ENCODE data around the gene TTLL9.
A peak's percentile ranks its signal among the peaks of the same experiment; 100 is the strongest.

Gene TTLL9

GRCh38 chr20:31883829-31884228 is 13.4 kb downstream of the TTLL9 start:
- no peak overlapping the region for H3K4me2 ChIP-seq (ENCODE audit: low read length)
- no peaks in the 10 kb centered on the region for H3K36me3 ChIP-seq (ENCODE audit: control insufficient read depth in 1 of 2, insufficient read depth in 2 of 2, low read length in 2 of 2)
- H3K27me3 ChIP-seq (ENCODE audit: insufficient read depth, low read length) = no peaks in the 10 kb centered on the region
- no peak overlapping the region for H3K4ac ChIP-seq (ENCODE audit: low read depth, low read length)
- H3K4me3 ChIP-seq (ENCODE audit: low read depth, low read length) = no peak overlapping the region
- no peak overlapping the region for H3K14ac ChIP-seq (ENCODE audit: low read length)
- H4K12ac ChIP-seq (ENCODE audit: low read depth, low read length) = no peak overlapping the region
- H3K23ac ChIP-seq (ENCODE audit: low read length) = no peak overlapping the region
- H3K79me1 ChIP-seq (ENCODE audit: low read length) = peaks cover 6% of the 10 kb centered on the region
- DNase-seq = peak in 1 of 2 donors; percentile 22
- no peaks in the 10 kb centered on the region for H3K79me2 ChIP-seq (ENCODE audit: control insufficient read depth, insufficient read depth, low read length, poor library complexity)
- no peak overlapping the region for H2AK5ac ChIP-seq (ENCODE audit: low read length)
- no peak overlapping the region for H3K9ac ChIP-seq (ENCODE audit: low read length)
- H4K8ac ChIP-seq (ENCODE audit: low read depth, low read length) = no peak overlapping the region
- H3K27ac ChIP-seq (ENCODE audit: low read depth, low read length) = no peak overlapping the region
- peaks cover 0 to 4% of the 10 kb centered on the region in 2 experiments for H3K4me1 ChIP-seq (ENCODE audit: control insufficient read depth in 1 of 2, insufficient read depth in 2 of 2, low read length in 2 of 2)
- no peaks in the 10 kb centered on the region for H3K9me3 ChIP-seq (ENCODE audit: insufficient read depth, low read depth, low read length)
- no peak overlapping the region for H4K91ac ChIP-seq (ENCODE audit: low read depth, low read length)
- no peak overlapping the region for H3K18ac ChIP-seq (ENCODE audit: low read length)
- H2AFZ ChIP-seq (ENCODE audit: insufficient read depth, low read length, poor library complexity) = no peak overlapping the region
- no peak overlapping the region for H2BK5ac ChIP-seq (ENCODE audit: low read depth, low read length, poor library complexity)
- no peak overlapping the region for H2BK120ac ChIP-seq (ENCODE audit: insufficient read depth, low read length, poor library complexity)
- no peak overlapping the region for H2BK12ac ChIP-seq (ENCODE audit: low read length)

GRCh38 chr20:31890646-31891045 is 20.2 kb downstream of the TTLL9 start:
- Histone ChIP-seq H3K14ac (ENCODE audit: low read length) (no peak overlapping the region), H3K27me3 (ENCODE audit: insufficient read depth, low read length) (no peaks in the 10 kb centered on the region), H3K9me3 (ENCODE audit: insufficient read depth, low read depth, low read length) (no peaks in the 10 kb centered on the region), H3K4me2 (ENCODE audit: low read length) (no peak overlapping the region), H2BK120ac (ENCODE audit: insufficient read depth, low read length, poor library complexity) (no peak overlapping the region), H3K23ac (ENCODE audit: low read length) (no peak overlapping the region), H4K8ac (ENCODE audit: low read depth, low read length) (no peak overlapping the region), H2BK5ac (ENCODE audit: low read depth, low read length, poor library complexity) (no peak overlapping the region), H4K91ac (ENCODE audit: low read depth, low read length) (no peak overlapping the region), H3K36me3 (ENCODE audit: control insufficient read depth in 1 of 2, insufficient read depth in 2 of 2, low read length in 2 of 2) (no peaks in the 10 kb centered on the region), H2AFZ (ENCODE audit: insufficient read depth, low read length, poor library complexity) (no peak overlapping the region), H3K18ac (ENCODE audit: low read length) (no peak overlapping the region), H3K9ac (ENCODE audit: low read length) (no peak overlapping the region), H3K4me1 (ENCODE audit: control insufficient read depth in 1 of 2, insufficient read depth in 2 of 2, low read length in 2 of 2) (no peaks in the 10 kb centered on the region), H2BK12ac (ENCODE audit: low read length) (no peak overlapping the region), H3K4me3 (ENCODE audit: low read depth, low read length) (no peak overlapping the region), H3K79me2 (ENCODE audit: control insufficient read depth, insufficient read depth, low read length, poor library complexity) (no peaks in the 10 kb centered on the region), H2AK5ac (ENCODE audit: low read length) (no peak overlapping the region), H3K4ac (ENCODE audit: low read depth, low read length) (no peak overlapping the region), H3K27ac (ENCODE audit: low read depth, low read length) (no peak overlapping the region), H4K12ac (ENCODE audit: low read depth, low read length) (no peak overlapping the region), H3K79me1 (ENCODE audit: low read length) (no peaks in the 10 kb centered on the region)
- no CpG with 5 or more reads among the region's 8 CpGs for WGBS (ENCODE audit: extremely low coverage, insufficient coverage, insufficient read length)
- DNase-seq = no peak

- no peaks in the 10 kb centered on the region for H3K36me3 ChIP-seq (ENCODE audit: control insufficient read depth in 1 of 2, insufficient read depth in 2 of 2, low read length in 2 of 2)
- no peak overlapping the region for H2BK120ac ChIP-seq (ENCODE audit: insufficient read depth, low read length, poor library complexity)
- H3K79me1 ChIP-seq (ENCODE audit: low read length) = no peaks in the 10 kb centered on the region
- no peak overlapping the region for H2BK12ac ChIP-seq (ENCODE audit: low read length)
- no peak overlapping the region for H3K18ac ChIP-seq (ENCODE audit: low read length)
- no peaks in the 10 kb centered on the region for H3K9me3 ChIP-seq (ENCODE audit: insufficient read depth, low read depth, low read length)
- H3K23ac ChIP-seq (ENCODE audit: low read length) = no peak overlapping the region
- DNase-seq = peak; percentile 40 to 49
- H3K27me3 ChIP-seq (ENCODE audit: insufficient read depth, low read length) = no peaks in the 10 kb centered on the region
- no peak overlapping the region for H3K14ac ChIP-seq (ENCODE audit: low read length)
- H3K4ac ChIP-seq (ENCODE audit: low read depth, low read length) = no peak overlapping the region
- H3K4me3 ChIP-seq (ENCODE audit: low read depth, low read length) = no peak overlapping the region
- H3K27ac ChIP-seq (ENCODE audit: low read depth, low read length) = no peak overlapping the region
- H4K8ac ChIP-seq (ENCODE audit: low read depth, low read length) = no peak overlapping the region
- no peaks in the 10 kb centered on the region for H3K79me2 ChIP-seq (ENCODE audit: control insufficient read depth, insufficient read depth, low read length, poor library complexity)
- H3K4me2 ChIP-seq (ENCODE audit: low read length) = no peak overlapping the region
- no peak overlapping the region for H2AFZ ChIP-seq (ENCODE audit: insufficient read depth, low read length, poor library complexity)
- WGBS (ENCODE audit: extremely low coverage, insufficient coverage, insufficient read length) = no CpG with 5 or more reads among the region's 8 CpGs
- no peaks in the 10 kb centered on the region for H3K4me1 ChIP-seq (ENCODE audit: control insufficient read depth in 1 of 2, insufficient read depth in 2 of 2, low read length in 2 of 2)
- H2BK5ac ChIP-seq (ENCODE audit: low read depth, low read length, poor library complexity) = no peak overlapping the region
- H4K91ac ChIP-seq (ENCODE audit: low read depth, low read length) = no peak overlapping the region
- no peak overlapping the region for H2AK5ac ChIP-seq (ENCODE audit: low read length)
- H4K12ac ChIP-seq (ENCODE audit: low read depth, low read length) = no peak overlapping the region
- no peak overlapping the region for H3K9ac ChIP-seq (ENCODE audit: low read length)
Observed at GRCh38 chr20:31894980-31895675, 24.7 kb downstream of the TTLL9 start.

GRCh38 chr20:31896049-31896448 is 25.6 kb downstream of the TTLL9 start:
- H3K79me1 ChIP-seq (ENCODE audit: low read length) = no peaks in the 10 kb centered on the region
- no peak overlapping the region for H3K14ac ChIP-seq (ENCODE audit: low read length)
- no peaks in the 10 kb centered on the region for H3K79me2 ChIP-seq (ENCODE audit: control insufficient read depth, insufficient read depth, low read length, poor library complexity)
- WGBS (ENCODE audit: extremely low coverage, insufficient coverage, insufficient read length) = no CpG with 5 or more reads among the region's 9 CpGs
- no peak for DNase-seq
- H3K23ac ChIP-seq (ENCODE audit: low read length) = no peak overlapping the region
- no peaks in the 10 kb centered on the region for H3K27me3 ChIP-seq (ENCODE audit: insufficient read depth, low read length)
- H4K12ac ChIP-seq (ENCODE audit: low read depth, low read length) = no peak overlapping the region
- H3K36me3 ChIP-seq (ENCODE audit: control insufficient read depth in 1 of 2, insufficient read depth in 2 of 2, low read length in 2 of 2) = no peaks in the 10 kb centered on the region
- H2BK12ac ChIP-seq (ENCODE audit: low read length) = no peak overlapping the region
- no peak overlapping the region for H2BK120ac ChIP-seq (ENCODE audit: insufficient read depth, low read length, poor library complexity)
- H2BK5ac ChIP-seq (ENCODE audit: low read depth, low read length, poor library complexity) = no peak overlapping the region
- no peak overlapping the region for H3K4ac ChIP-seq (ENCODE audit: low read depth, low read length)
- H3K4me1 ChIP-seq (ENCODE audit: control insufficient read depth in 1 of 2, insufficient read depth in 2 of 2, low read length in 2 of 2) = no peaks in the 10 kb centered on the region
- H2AK5ac ChIP-seq (ENCODE audit: low read length) = no peak overlapping the region
- no peak overlapping the region for H2AFZ ChIP-seq (ENCODE audit: insufficient read depth, low read length, poor library complexity)
- no peak overlapping the region for H3K27ac ChIP-seq (ENCODE audit: low read depth, low read length)
- no peak overlapping the region for H3K4me3 ChIP-seq (ENCODE audit: low read depth, low read length)
- H4K8ac ChIP-seq (ENCODE audit: low read depth, low read length) = no peak overlapping the region
- H3K18ac ChIP-seq (ENCODE audit: low read length) = no peak overlapping the region
- H3K4me2 ChIP-seq (ENCODE audit: low read length) = no peak overlapping the region
- no peak overlapping the region for H3K9ac ChIP-seq (ENCODE audit: low read length)
- no peak overlapping the region for H4K91ac ChIP-seq (ENCODE audit: low read depth, low read length)
- H3K9me3 ChIP-seq (ENCODE audit: insufficient read depth, low read depth, low read length) = no peaks in the 10 kb centered on the region
